Sigmoid colon (tissue), 4 donors: ENCODE results near the gene CCNB1IP1.

Experiments
- EP300 ChIP-seq, 4 donors: sonication (generic); formaldehyde crosslinking; IDR thresholded peaks; one replicate each; pipeline ENCODE4 v1.6.1; 2017; ENCODE audit warnings: antibody characterized with exemption in 4 of 4
- POLR2AphosphoS5 ChIP-seq, 4 donors: sonication (generic); formaldehyde crosslinking; IDR thresholded peaks; one replicate each; pipeline ENCODE4 v1.6.1; 2017; ENCODE audit warnings: antibody characterized with exemption in 4 of 4
- TF ChIP-seq, protein P1 (sequence below), 4 experiments: fragments of 450-650 bp in 3 of 4; fragments of 200-600 bp in 1 of 4; IDR thresholded peaks; one replicate each; pipeline ENCODE4 v1.5.1; 2016 to 2019; ENCODE audit warnings: antibody characterized with exemption in 4 of 4, mild to moderate bottlenecking in 3 of 4, moderate library complexity in 2 of 4

DNA sequence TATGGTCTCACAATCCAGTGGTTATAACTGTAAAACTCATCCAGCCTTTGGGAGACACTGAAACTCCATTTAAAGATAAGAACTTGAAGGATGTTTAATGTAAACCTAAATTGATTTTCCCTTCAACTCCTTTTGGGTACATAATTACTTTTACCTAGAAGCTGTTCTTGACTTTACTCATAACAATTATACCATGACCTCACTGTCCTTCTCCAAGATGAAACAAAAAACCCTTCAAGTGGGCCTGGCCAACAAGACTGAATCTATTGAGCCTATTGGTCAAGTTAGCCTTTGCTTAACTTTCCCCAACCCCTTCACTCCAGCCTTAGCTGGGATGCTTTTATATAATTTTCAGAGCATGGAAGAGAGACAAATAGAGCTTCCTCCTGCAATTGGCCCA, 32.8 kb upstream of the CCNB1IP1 start:
- TF ChIP-seq, protein P1, sequence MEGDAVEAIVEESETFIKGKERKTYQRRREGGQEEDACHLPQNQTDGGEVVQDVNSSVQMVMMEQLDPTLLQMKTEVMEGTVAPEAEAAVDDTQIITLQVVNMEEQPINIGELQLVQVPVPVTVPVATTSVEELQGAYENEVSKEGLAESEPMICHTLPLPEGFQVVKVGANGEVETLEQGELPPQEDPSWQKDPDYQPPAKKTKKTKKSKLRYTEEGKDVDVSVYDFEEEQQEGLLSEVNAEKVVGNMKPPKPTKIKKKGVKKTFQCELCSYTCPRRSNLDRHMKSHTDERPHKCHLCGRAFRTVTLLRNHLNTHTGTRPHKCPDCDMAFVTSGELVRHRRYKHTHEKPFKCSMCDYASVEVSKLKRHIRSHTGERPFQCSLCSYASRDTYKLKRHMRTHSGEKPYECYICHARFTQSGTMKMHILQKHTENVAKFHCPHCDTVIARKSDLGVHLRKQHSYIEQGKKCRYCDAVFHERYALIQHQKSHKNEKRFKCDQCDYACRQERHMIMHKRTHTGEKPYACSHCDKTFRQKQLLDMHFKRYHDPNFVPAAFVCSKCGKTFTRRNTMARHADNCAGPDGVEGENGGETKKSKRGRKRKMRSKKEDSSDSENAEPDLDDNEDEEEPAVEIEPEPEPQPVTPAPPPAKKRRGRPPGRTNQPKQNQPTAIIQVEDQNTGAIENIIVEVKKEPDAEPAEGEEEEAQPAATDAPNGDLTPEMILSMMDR (IDR thresholded peaks at IDR 0.05) = no peak
- no peak for TF ChIP-seq POLR2AphosphoS5 (IDR thresholded peaks at IDR 0.05)
- TF ChIP-seq EP300 (IDR thresholded peaks at IDR 0.05) = no peak
